Measurements from ENCODE around the gene OPCML. TPM values are rescaled to one million over a fixed set of nuclear protein-coding genes. Genes with fewer than 3 reads are reported as not detected.

The OPCML gene
- total RNA-seq, 2 donors from 2014 or later = not detected

- no peak overlapping the region for H3K4me3 ChIP-seq
- no peaks in the 10 kb centered on the region for H3K9me3 ChIP-seq
- TF ChIP-seq CTCF (IDR thresholded peaks at IDR 0.05) = no peak
- no peak overlapping the region for H3K27ac ChIP-seq
- DNase-seq (ENCODE audit: low spot score) (no peak), ATAC-seq (ENCODE audit: insufficient number of reproducible peaks, low FRiP score, low read depth) (no peak)
- H3K27me3 ChIP-seq (replicated peaks; ENCODE audit: insufficient read depth) = no peaks in the 10 kb centered on the region
- no peaks in the 10 kb centered on the region for H3K4me1 ChIP-seq (ENCODE audit: control insufficient read depth in 1 of 2, low read depth in 2 of 2)
- no peaks in the 10 kb centered on the region for H3K36me3 ChIP-seq
Measured at GRCh38 chr11:132595711-132596134, 936.6 kb downstream of the OPCML start.

- Histone ChIP-seq H3K9me3 (no peaks in the 10 kb centered on the region), H3K4me3 (no peak overlapping the region), H3K27me3 (replicated peaks; ENCODE audit: insufficient read depth) (no peaks in the 10 kb centered on the region), H3K36me3 (no peaks in the 10 kb centered on the region), H3K27ac (no peak overlapping the region), H3K4me1 (ENCODE audit: control insufficient read depth in 1 of 2, low read depth in 2 of 2) (no peaks in the 10 kb centered on the region)
- no peak for ATAC-seq (ENCODE audit: insufficient number of reproducible peaks, low FRiP score, low read depth)
- TF ChIP-seq CTCF (IDR thresholded peaks at IDR 0.05) = no peak
- DNase-seq (ENCODE audit: low spot score) = no peak
Measured at GRCh38 chr11:132595246-132595645, 937.1 kb downstream of the OPCML start.

GRCh38 chr11:132590986-132591385, 941.3 kb downstream of the OPCML start:
- Histone ChIP-seq H3K27me3 (replicated peaks; ENCODE audit: insufficient read depth) (no peaks in the 10 kb centered on the region), H3K27ac (no peak overlapping the region), H3K9me3 (no peaks in the 10 kb centered on the region), H3K4me3 (no peak overlapping the region), H3K36me3 (no peaks in the 10 kb centered on the region), H3K4me1 (ENCODE audit: control insufficient read depth in 1 of 2, low read depth in 2 of 2) (no peaks in the 10 kb centered on the region)
- ATAC-seq (ENCODE audit: insufficient number of reproducible peaks, low FRiP score, low read depth) (no peak), DNase-seq (ENCODE audit: low spot score) (no peak)
- no peak for TF ChIP-seq CTCF (IDR thresholded peaks at IDR 0.05)

GRCh38 chr11:132590554-132590953, 941.7 kb downstream of the OPCML start:
- Histone ChIP-seq H3K36me3 (no peaks in the 10 kb centered on the region), H3K9me3 (no peaks in the 10 kb centered on the region), H3K4me3 (no peak overlapping the region), H3K27me3 (replicated peaks; ENCODE audit: insufficient read depth) (no peaks in the 10 kb centered on the region), H3K4me1 (ENCODE audit: control insufficient read depth in 1 of 2, low read depth in 2 of 2) (no peaks in the 10 kb centered on the region), H3K27ac (no peak overlapping the region)
- no peak for TF ChIP-seq CTCF (IDR thresholded peaks at IDR 0.05)
- DNase-seq (ENCODE audit: low spot score) (no peak), ATAC-seq (ENCODE audit: insufficient number of reproducible peaks, low FRiP score, low read depth) (no peak)

GRCh38 chr11:132589791-132590190, 942.5 kb downstream of the OPCML start:
- Histone ChIP-seq H3K36me3 (no peaks in the 10 kb centered on the region), H3K27ac (no peak overlapping the region), H3K9me3 (no peaks in the 10 kb centered on the region), H3K27me3 (replicated peaks; ENCODE audit: insufficient read depth) (no peaks in the 10 kb centered on the region), H3K4me3 (no peak overlapping the region), H3K4me1 (ENCODE audit: control insufficient read depth in 1 of 2, low read depth in 2 of 2) (no peaks in the 10 kb centered on the region)
- DNase-seq (ENCODE audit: low spot score) (no peak), ATAC-seq (ENCODE audit: insufficient number of reproducible peaks, low FRiP score, low read depth) (no peak)
- no peak for TF ChIP-seq CTCF (IDR thresholded peaks at IDR 0.05)

Measured in thoracic aorta (tissue), 2 donors.